Adipose tissue (tissue), 3 donors: ENCODE results near the gene SDK2. TPM values are rescaled to one million over a fixed set of nuclear protein-coding genes. Genes with fewer than 3 reads are reported as not detected.

ENCODE experiments used
- H3K27ac ChIP-seq: one replicate; pipeline ENCODE4 v1.5.1; 2013; ENCODE audit warnings: low read depth, low read length
- WGBS, 3 donors: extraction: QIAGEN DNeasy Blood & Tissue Kit; methylation state at CpG; one replicate each; pipeline ENCODE4 v1.1.7; 2013; 5-methylcytosine and 5-hydroxymethylcytosine counted together
- polyA plus RNA-seq, 3 donors: library from polyadenylated mRNA; stranded (reverse); fragments of 200-250 nt; gene quantifications; one replicate each; pipeline ENCODE4 v1.2.3, GENCODE V29; 2013
- donor health status: healthy with polysubstance abuse.
- donor health status: Bipolar disorder and iron deficiency.
- donor health status: healthy.

Gene SDK2
- polyA plus RNA-seq, 3 donors = 0.08 to 0.22 (median 0.15) TPM

DNA sequence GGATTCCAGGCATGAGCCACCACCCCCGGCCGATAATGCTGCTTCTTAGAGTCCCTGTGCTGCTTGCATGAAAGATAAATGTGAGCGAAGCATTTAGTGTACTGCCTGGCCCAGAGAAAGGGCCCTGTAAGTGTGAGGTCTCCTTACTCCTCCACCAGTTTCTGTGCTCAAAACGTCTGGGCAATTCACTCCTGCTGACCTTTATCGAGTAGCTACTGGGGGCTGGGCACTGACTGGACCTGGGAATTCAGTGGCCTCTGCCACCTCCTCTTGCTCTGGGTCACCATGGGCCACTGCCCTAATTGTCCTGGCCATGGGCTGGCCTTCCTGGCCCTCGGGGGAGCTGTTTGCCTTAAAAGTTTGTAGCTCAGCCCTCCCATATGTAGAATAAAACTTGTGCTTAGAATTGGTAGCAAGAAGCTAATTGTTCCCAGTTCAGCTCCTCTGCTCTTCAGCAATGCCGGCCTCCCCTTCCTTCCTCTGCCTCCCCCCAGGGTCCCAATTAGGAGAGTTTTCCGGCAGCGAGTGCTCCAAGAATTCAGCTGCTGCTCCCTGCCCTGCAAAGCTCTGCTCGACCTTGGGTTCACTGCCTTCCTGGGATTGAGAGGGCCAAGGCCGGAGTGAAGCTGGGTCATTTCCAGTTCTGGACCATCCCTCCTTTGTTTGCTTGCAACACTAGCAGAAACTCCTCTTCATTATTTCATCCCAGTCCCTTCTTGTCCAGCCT, 233.5 kb downstream of the SDK2 start:
- WGBS, 3 donors = 34 to 42% (median 39%) methylated on average over 11 of the region's 11 CpGs
- H3K27ac ChIP-seq = no peak overlapping the region

DNA sequence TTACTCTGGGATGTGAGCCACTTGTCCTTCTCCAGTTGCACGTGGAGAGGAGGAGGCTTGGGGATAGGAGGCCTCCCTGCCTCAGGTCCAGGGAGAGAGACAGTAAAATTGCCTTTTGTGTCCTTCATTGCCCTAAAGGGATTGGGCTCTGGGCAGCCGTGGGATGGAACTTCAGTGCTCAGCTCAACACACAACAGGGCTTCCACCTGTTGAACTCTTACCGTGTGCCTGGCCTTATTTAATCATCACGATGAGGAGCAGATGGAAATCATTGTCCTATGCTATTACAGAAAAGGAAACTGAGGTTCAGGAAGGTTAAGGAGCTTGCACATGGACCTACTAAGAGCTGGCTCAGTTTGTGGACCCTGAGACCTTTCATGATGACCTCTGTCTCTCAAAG, 240.0 kb downstream of the SDK2 start:
- 64 to 87% (median 83%) methylated on average over 4 of the region's 4 CpGs for WGBS, 3 donors
- H3K27ac ChIP-seq = no peak overlapping the region

DNA sequence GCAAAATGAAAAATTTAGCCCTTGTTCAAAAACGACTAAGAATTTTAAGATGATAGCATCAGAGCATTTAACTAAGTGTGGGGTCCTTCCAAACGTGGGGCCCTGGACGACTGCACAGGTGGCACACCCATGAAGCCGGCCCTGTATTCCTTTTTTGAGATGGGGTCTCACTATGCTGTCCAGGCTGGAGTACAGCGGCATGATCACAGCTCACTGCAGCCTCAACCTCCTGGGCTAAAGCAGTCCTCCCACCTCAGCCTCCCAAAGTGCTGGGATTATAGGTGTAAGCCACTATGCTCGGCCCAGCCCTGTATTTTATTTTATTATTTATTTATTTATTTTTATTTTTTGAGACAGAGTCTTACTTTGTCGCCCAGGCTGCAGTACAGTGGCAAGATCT, 241.8 kb downstream of the SDK2 start:
- 80 to 88% (median 81%) methylated on average over 7 of the region's 7 CpGs for WGBS, 3 donors
- no peak overlapping the region for H3K27ac ChIP-seq

DNA sequence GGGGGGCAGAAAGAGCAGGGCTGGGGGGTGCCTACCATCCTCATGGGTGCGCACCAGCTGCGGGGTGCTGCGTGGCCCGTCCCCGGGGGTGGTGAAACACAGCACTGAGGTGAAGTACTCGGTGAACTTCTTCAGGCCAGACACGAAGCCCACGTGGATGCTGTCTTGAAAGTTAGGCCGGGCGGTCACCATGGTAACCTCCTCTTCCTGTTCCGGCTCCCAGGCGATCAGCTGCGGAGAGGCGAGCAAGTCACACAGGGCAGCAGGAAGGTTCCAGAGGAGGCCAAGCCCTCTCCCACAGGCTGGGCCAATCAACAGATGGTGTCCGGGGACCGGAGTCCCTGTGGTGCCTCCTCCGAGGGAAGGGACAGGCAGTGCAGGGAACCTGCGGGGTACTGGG, 242.3 kb downstream of the SDK2 start:
- no peak overlapping the region for H3K27ac ChIP-seq
- WGBS, 3 donors = 43 to 52% (median 51%) methylated on average over 18 of the region's 18 CpGs

DNA sequence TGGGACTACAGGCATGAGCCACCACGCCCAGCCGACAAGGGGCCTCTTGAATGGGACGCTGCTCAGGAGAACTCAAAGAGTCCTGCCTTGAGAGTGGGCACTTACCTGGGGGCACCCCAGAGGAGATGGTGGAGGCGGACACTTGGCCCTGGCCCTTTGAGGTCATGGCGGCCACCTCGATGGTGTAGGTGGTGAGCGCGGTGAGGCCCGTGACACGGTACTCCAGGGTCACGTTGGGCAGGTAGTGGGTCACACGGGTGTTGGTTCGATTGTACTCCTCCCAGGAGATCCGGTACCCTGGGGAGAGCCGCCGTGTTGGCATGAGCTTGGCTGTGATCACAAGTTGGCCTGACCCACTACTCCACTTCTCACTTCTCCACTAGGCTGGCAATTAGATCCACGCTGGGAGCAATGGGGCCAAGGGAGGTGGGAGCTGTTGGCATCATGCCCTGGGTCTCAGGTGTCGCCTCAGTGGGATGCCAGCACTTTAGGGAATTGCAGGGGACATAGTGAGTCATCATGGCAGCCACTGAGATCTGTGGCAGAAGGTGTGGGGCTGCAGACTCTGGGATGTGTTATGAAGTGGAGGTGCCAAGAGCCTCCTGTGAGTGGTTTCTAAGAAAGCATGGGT, 243.2 kb downstream of the SDK2 start:
- 93 to 96% (median 94%) methylated on average over 14 to 18 of the region's 18 CpGs for WGBS, 3 donors

DNA sequence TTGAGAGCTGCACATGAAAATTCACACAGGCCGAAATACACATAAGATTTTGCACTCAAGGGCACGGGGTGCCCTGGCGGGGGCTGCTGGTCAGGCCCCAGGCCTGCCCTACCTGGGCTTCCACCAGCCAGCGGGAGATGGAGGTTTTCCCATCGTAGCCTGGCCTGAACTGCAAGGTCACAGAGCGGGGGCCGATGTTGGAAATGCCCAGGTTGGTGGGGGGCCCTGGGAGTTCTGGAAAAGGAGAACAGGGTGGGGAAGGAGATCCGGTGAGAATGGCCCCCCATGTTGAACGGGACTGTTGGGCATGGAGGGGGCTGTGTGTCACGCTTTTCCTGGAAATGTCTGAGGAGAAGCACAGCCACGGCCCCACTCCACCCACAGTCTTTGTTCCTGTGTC, 245.2 kb downstream of the SDK2 start:
- no peak overlapping the region for H3K27ac ChIP-seq
- 75 to 85% (median 81%) methylated on average over 11 of the region's 11 CpGs for WGBS, 3 donors

More for the DNA sequence above, 243.2 kb downstream of the SDK2 start:
- H3K27ac ChIP-seq = no peak overlapping the region

DNA sequence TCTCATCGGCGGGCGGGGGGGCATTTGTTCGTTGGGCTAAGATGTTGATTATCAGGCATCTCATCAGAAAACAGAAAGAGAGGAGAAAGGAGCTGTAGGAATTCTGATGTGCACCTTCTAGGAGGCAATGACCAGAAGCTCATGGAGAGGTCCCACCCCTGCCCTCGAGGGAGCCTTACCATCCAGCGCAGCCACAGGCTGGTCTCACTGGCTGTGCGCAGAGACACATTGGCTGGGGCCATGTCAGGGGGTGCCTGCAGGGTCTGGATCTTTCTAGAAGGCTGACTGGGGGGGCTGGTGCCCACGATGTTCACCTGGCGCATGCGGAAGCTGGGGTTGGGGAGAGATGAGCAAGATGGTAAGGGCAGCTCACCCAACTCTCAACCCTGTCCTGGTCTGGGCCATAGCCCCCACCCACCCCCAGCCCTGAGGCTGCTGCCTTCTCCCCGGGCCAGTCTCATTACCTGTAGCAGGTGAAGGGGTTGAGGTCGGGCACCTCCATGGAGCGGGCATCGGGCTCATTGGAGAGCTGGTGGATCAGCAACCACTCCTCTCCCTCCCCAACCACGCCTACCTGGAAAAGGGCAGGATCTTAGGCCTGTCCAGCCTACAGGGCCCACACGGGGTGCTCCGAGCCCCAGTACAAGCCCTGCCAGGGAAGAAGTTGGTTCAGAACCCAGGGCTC, 246.2 kb downstream of the SDK2 start:
- no peak overlapping the region for H3K27ac ChIP-seq
- WGBS, 3 donors = 92 to 97% (median 93%) methylated on average over 17 of the region's 17 CpGs

DNA sequence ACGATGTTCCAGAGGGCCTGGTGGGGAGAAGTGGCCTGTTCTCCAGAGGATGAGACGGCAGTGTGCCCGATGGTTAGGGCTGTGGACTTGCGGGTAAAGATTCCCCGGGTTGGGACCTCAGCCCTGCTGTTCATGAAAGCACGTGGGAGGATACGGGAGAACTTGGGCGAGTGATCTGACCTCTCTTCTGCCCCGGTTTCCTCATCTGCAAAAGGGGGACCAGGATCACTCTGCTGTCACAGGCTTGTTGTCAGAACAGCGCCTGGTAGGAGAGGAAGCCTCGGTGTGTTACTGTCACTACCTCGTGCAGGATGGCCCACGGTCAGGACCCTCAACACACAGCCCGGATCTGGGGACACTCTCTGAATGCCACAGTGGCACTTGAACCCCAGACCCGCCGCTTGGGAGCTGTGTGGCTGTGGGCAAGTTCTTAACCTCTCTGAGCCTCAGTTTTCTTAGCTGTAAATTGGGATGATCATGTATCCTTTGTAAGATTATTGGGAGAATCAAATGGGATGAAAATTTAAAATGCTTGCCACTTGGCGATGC, 246.9 kb downstream of the SDK2 start:
- H3K27ac ChIP-seq = no peak overlapping the region
- WGBS, 3 donors = 76 to 86% (median 84%) methylated on average over 17 of the region's 17 CpGs

DNA sequence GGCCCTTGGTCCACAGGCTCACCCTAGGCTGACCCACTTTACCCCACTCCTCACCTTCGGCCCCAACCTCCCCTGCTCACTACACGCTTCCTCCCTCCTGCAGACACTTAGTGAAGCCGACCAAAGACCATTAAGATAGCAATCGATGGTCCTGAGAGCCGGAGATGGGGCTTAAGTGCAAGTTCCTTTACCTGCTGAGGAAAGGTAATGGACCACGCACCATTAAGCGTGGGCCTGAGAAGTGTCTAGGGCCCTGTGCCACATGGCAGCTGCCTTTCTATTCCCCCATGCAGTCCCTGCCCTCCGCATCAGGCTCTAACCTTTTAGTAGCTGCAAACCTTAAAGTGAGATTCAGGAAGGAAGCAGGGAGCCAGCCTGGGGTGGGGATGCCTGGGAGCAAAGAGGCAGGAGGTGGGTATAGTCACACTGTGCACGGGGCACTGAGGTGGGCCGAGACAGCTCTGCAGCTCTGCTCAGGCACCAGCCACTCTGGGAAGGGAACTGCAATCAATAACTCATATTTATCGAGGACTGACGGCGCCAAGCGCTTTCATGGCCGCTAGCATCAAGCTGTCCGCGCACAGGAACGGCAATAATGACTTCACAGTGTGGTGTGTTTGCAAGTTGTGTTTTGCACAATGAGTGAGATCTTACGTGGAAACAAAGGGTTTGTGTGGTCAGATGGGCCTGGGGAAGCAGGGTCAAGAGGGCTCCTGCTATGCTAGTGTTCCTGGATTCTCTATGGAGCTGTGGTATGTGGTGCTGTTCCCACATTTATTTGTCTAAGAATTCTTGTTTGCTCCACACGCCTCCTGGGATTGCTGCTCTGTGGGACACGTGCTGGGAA, 247.6 kb downstream of the SDK2 start:
- 50 to 83% (median 77%) methylated on average over 21 of the region's 21 CpGs for WGBS, 3 donors
- no peak overlapping the region for H3K27ac ChIP-seq

DNA sequence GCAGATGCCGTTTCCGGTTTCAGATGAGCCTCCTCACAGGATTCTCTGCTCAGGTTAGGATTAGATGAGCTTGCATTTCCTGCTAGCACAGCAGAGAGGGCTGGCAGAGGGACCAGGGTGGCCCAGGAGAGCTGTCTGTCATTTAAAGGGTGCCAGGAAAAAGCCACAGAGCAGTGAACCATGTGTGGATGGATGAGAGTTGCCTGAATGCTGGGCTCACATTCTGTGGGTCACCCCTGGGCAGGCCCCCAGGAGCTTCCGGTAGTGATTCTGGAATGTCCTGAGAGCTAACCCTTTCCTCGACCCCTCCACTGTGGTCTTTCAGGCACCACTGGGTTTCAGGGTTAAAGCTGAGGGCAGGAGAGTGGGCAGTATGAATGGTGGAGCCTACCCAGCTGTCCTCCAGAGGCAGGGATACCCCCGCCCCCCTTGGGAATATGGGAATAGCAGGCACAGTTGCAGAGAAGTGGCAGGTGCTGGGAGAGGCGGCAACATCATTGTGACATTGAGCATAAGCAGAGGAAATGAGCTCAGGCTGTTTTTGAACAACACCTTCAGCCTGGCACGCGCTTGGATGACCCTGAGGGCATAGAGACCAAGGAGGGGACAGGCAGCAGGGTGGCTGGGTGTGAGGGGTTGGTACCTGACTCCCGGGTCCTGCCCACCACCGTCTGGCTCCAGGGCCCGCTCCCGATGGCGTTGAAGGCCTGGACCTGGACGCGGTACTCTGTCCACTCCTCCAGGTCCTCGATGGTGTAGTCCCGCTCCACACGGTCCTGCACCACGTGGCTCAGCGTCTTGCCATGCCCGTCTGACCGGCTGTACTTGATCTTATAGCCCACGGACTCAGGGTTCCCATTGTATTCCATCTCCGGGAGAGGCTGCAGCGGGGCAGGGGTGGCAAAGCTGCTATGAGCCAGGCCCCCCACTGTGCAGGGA, 249.5 kb downstream of the SDK2 start:
- WGBS, 3 donors = 82 to 85% (median 82%) methylated on average over 25 of the region's 25 CpGs
- no peak overlapping the region for H3K27ac ChIP-seq

DNA sequence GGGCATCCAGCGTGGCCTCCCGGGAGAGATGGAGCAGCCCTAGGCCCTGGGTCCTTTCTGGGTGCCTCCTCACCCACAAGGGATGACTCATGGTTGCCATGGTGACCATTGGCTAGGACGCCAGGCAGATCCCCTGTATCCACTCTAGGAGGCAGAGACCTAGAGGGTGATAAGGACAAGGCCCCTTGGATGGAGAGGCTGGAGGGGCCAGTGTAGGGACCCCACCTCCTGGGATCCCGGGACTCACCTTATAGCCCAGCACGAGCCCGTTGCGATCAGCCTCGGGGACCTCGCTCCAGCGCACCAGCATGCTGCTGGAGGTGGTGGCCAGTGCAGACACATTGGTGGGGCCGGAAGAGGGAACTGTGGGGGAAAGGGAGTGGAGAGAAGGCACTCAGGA, 250.3 kb downstream of the SDK2 start:
- WGBS, 3 donors = 83 to 91% (median 90%) methylated on average over 11 of the region's 11 CpGs

DNA sequence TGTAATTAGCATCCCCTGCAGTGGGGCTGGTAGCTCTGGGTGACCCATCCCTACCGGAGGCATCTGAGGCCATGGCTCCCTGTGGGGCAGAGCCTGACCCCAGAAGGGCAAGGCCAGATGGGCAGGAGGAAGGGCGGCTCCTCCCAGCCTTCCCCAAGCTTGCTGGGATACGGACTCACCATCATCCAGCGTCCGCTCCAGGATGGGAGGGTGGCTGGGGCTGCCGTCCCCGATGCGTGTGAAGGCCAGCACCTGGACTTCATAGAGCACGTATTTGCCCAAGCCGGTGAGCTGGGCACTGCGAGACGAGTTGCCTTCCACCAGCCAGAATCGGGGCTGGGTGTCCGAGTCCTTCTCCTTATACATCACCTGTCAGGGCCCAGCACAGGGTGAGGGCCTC, 250.9 kb downstream of the SDK2 start:
- H3K27ac ChIP-seq = no peak overlapping the region
- WGBS, 3 donors = 45 to 94% (median 94%) methylated on average over 14 of the region's 14 CpGs

More for the DNA sequence above, 250.3 kb downstream of the SDK2 start:
- no peak overlapping the region for H3K27ac ChIP-seq

DNA sequence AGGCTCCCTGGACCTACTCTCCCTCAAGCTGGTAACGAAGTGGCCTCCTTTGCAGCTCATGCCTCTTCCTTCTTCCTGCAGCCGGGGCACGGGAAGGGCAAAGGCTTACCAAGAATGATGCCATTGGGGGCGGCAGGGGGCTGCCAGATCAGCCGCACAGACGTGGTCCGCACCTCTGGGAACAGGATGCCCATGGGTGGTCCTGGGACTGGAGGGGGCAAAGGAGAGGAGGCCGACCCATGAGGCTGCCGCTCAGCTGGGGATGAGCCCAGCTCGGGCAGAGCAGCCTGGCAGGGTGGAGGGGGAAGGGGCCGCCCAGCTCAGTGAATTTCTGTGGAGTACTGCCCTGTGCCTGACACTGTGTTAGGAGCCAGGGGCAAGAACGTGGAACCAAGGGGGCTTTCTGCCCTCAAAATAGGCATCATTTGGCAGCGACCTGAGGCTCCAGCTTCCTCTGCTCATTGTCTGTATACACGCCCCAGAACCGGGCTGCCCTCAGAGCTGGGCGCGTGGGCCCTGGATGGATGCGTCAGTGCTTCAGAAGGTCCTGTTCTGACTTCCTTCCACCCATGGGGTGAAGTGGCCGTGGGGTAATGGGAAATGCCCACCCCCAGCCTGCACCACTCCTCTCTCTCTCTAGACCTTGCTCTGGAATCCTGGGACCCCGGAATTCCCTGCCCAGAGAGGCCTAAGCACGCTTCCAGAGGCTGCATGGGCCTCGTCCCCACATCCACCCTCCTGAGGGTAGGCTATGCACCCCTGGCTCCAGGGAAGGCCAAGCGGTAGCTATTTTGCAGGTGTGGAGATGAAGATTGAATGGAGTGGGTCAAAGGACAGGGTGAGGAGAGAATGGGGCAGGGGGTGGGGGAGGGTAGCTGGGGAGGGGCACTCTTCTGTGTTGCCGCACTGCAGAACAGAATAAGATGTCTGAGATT, 252.6 kb downstream of the SDK2 start:
- H3K27ac ChIP-seq = no peak overlapping the region
- 81 to 92% (median 90%) methylated on average over 24 of the region's 24 CpGs for WGBS, 3 donors

DNA sequence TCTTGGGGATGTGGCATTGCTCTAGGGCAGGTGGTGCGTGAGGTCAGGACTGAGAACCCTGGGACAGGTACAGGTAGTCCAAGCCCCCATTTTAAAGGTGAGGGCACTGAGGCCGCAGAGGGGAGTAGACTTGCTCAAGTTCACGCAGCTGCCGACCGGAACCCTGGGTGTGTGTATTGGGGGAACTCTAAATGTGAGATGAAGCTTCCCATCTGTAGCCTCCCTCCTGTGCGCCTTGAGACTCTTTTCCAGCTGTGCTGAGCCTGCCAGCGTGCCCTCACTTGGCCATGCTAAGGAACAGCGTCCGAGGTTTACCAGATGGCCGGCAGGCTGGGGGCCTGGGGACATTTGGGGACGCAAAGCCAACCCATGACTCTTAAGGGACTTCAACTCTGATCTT, 253.4 kb downstream of the SDK2 start:
- WGBS, 3 donors = 91 to 97% (median 94%) methylated on average over 11 of the region's 11 CpGs
- no peak overlapping the region for H3K27ac ChIP-seq

DNA sequence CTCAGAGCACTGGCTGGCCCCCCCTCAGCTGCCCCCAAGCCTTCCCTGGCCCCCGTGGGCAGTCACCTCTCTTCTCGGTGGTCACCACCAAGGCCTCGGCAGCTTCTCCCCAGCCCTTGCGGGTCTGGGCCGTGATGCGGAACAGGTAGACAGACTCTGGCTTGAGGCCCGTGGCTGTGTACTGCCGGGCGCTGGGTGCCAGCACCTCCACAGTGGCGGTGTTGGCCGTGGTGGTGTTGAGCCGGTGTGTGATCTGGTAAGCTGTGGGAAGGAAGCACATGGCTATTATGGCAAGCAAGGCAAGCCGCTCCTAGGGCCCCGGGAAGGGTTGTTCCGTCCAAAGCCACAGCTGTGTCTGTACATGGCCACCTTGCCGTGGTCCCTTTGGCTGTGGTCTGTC, 254.0 kb downstream of the SDK2 start:
- no peak overlapping the region for H3K27ac ChIP-seq
- WGBS, 3 donors = 92 to 97% (median 96%) methylated on average over 16 of the region's 16 CpGs

DNA sequence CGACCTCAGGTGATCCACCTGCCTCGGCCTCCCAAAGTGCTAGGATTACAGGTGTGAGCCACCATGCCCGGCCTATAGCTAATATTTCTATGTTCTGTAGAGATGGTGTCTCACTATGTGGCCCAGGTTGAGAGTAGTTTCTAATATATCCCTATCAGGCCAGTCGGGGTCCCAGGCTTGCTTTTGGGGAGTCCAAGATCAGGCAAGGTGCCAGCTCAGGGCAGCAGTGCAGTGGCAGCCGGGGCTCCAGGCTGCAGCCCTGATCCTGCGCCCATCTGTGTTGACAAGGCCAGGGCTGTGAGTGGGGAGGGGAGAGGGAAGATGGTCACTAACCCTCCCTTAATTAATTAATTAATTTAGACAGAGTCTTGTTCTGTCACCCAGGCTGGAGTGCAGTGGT, 254.8 kb downstream of the SDK2 start:
- no peak overlapping the region for H3K27ac ChIP-seq
- WGBS, 3 donors = 92 to 96% (median 95%) methylated on average over 6 of the region's 6 CpGs

DNA sequence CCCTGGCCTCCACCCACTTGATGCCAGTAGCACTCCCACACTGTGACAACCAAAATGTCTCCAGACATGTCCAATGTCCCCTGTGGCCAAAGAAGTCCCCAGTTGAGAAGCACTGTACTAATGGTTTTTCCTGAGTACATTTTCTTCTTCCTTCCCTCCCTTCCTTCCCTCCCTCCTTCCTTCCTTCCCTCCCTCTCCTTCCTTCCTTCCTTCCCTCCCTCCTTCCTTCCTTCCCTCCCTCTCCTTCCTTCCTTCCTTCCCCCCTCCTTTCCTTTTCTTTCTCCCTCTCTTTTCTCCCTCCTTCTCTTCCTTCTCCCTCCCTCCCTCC, 255.7 kb downstream of the SDK2 start:
- no peak overlapping the region for H3K27ac ChIP-seq
